Globus pallidus (tissue), 1 donor: Measurements from ENCODE around the gene HDAC4.
A peak's percentile ranks its signal among the peaks of the same experiment; 100 is the strongest.

Source experiments
- DNase-seq: peaks from one replicate; pipeline ENCODE4 v3.0.0-alpha.2; 2015; ENCODE audit warnings: low spot score

The HDAC4 gene

DNA sequence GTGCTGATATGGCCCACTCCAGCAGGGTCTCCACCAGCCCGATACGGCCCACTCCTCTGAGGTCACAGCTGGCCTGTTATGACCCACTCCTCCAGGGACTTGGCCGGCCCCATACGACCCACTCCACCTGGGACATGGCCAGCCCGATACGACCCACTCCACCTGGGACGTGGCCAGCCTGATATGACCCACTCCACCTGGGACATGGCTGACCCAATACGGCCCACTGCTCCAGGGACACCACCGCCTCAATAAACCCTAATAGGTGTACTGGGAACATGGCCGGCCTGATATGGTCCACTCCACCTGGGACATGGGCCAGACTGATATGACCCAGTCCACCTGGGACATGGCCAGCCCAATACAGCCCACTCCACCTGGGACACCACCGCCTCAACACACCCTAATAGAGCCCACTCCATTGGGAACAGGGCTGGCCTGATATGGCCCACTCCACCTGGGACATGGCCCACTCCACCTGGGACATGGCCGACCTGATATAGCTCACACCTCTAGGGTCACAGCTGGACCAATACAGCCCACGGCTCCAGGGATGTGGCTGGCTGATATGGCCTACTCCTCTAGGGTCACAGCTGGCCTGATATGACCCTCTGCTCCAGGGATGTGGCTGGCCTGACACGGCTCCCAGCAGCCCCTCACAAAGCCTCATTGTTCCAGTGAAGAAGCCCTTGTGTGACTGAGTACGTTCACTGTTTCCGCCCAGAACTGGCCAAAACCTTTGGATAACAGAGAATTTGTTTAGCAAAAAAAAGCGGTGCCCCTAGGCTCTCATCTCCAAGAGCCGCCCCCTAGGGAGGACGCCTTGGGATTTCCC is 245.6 kb downstream of the HDAC4 start:
- DNase-seq = peak; percentile 98

DNA sequence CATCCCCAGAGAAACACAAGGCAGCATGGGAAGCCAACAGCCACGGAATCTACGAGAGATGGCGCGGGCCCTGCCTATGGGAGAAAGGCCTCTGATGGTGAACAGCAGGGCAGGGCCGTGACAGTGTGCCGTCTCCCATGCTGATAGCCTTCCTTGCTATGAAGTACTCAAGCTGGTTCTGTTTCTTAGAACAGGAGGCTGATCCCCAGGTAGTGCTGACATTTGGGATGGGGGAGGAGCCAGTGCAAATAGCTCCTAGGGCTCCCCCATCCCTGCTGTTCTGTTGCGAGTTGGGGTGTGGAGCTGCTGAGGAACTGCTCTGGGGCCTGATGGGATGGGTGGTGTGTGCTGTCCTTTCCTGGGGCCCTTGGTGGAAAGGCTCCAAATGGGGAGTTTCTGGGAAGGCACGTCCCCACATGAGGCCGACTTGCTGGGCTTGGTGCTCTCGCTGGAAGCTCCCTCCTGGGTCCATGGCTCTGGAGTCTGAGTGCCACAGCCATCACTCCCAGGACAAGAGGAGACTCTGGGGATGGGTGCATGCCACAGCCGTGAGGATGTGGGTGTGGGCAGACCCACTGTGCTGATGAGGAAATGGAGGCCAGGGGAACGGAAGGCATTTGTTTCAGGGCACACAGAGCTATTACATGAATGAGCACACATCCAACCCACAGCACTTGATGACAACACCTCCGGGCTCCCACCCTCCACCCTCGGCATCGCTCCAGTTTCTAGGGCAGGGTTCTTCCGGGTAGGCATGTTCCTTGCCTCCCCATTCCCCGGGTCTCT is 246.8 kb downstream of the HDAC4 start:
- no peak for DNase-seq

DNA sequence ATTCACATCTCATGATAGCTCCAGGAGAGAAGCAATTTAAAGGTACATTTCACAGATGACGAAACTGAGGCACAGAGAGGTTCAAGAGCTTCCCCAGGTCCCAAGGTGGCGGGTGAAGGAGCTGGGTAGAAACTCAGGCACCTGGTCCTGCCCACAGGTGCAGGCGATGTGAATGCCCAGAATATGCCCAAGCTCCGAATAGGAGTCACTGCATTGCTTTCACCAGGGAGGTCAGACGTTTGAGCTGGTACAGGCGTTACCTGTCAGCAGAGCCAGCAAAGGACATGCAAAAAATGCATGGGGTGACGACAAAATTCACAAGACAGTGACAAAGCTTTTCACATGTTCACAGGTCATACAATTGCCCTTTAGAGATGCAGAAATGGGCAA is 247.9 kb downstream of the HDAC4 start:
- no peak for DNase-seq

- DNase-seq = no peak
Measured at GRCh38 chr2:239152239-239152915, 248.4 kb downstream of the HDAC4 start.

DNA sequence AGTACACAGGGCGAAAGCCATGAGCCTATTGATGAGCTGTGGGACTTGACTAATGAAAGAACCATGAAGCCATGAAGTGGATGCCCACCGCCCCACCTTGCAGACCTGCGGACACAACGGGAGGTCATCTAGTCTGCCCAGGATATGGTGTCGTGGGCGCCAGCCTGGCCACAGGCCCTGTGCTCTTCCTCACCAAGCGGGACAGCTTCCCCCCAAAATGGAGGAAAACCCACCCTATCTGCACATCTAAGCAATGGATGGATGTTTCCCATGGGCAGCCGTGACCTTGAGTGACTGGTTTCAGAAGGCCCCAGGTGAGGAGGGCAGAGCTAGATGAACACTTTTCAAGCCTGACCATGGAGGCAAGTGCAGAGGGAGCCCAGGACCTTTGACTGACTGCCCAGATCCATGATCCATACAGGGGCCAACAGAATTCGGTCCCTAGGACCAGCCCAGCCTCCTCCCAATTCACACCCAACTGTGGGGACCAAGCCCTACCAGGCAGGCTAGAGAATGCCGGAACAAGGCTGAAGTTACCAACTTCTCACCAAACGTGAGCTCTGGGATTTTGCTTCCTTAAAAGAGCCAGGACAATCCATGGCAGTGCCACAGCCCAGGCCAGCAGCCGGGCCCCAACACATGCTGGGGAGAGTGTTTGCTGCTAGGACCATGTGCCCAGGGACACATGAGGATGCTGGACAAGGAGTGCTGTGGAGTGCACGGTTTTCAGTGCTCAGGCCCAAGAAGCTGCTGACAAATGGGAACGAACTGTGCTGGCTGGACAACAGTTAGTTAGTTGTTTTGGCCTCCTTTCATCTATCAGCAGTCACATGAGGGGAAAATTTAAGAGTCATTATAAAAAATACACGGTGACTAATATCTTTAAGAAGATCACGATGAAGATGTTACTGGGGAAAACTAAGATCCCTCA is 249.4 kb downstream of the HDAC4 start:
- no peak for DNase-seq

GRCh38 chr2:239150125-239151011 is 250.5 kb downstream of the HDAC4 start:
- DNase-seq = no peak

DNA sequence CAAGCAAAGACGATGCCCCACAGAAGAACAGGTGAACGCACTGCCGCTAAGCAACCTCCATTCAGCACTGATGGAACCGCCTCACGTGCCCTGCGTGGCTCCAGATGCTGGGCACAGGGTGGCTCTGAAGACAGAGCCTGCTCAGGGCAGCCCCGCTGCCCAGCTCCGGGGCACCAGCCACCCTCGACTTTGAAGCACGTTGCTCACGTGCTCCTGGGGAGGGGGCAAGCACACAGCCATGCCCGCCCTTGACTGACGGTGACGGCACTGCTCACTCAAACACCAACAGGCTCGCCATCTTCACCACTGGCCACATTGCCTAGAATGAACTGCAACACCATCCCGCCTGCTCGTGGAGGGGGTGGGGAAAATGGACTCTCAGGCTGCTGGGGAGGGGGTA is 251.3 kb downstream of the HDAC4 start:
- no peak for DNase-seq

GRCh38 chr2:239148495-239149200 is 252.2 kb downstream of the HDAC4 start:
- DNase-seq = no peak

GRCh38 chr2:239147376-239147775 is 253.4 kb downstream of the HDAC4 start:
- DNase-seq = no peak

- DNase-seq = no peak
Measured at GRCh38 chr2:239146741-239147181, 254.1 kb downstream of the HDAC4 start.

DNA sequence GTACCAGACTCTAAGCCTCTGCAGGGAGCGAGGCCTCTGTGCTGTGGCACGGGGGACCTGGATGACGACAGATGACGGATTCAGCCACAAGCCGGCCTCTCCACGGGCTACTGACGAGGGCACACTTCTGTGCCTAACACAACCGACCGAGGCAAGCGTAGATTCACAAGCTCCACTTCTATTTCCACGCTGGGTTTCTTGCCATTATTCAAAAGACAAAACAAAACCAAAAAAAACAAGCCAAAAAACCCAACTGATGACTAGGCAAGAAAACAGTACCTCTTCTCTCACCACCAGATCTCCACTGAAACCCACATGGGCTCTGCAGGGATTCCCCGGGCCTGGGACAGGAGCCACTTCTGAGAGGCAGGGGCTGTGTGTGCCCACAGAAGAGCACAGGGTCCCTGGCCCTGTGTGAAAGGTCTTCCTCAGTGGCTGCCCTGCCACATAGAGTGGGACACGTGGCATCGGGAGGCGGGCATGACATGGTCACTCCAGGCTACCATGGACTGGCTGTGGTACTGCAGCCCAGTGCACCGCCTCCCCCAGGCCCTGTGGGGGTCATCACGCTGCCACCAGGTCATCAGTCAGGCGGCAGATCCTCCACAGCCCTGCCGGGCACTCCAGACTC is 254.7 kb downstream of the HDAC4 start:
- DNase-seq = no peak

- DNase-seq = no peak
Measured at GRCh38 chr2:239145601-239146000, 255.2 kb downstream of the HDAC4 start.

- no peak for DNase-seq
Measured at GRCh38 chr2:239145106-239145505, 255.7 kb downstream of the HDAC4 start.

- no peak for DNase-seq
Measured at GRCh38 chr2:239144713-239144999, 256.2 kb downstream of the HDAC4 start.

DNA sequence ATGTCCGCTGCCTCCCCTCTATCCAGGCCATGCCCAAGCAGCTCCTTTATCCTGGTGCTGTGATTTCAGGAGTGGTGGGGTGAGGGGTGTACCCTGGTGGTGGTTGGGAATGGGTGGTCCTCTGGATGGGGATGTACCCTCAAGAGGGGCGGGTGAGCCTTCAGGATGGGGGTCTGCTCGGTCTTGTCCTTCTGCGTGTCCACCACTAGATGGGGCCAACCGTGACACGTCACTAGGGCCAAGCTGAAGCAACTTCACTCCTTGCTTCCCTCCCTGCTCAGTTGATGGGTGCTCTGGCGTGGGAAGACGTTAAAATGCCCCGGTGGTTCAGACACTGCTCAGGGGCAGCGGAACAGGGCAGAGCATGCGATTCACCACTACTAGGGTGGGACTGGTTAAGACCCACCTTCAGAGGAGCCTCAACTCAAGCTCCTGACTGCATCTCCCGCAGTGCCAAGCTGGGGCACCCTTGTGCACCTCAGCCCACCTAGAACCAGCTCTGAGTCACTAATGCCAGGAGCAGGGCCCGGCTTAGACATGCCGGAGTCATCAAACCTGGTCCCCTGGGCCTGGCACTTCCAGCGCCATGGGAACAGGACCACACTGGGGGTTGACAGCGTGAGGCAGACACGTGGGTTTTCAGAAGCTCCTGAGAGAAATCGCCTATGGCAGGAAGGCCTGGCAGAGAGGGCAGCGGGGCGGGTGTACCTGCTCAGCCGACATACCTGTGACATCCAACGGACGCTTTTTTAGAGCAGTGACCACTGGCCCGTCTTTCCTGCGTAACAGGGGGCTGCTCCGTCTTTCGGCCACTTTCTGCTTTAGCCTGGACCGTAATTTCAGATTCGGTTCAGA is 256.7 kb downstream of the HDAC4 start:
- DNase-seq = peak; percentile 75

DNA sequence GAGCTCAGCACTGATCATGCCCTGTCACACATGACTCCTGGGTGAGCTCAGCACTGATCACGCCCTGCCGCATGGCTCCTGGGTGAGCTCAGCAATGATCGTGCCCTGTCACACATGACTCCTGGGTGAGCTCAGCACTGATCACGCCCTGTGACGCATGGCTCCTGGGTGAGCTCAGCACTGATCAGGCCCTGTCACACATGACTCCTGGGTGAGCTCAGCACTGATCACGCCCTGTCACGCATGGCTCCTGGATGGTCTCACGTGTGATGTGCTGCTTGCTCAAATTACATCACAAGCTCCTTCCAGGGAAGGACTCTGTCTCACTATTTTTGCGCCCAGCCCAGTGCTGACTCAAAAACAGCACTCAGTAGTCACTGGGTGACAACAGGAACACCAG is 258.0 kb downstream of the HDAC4 start:
- no peak for DNase-seq

DNA sequence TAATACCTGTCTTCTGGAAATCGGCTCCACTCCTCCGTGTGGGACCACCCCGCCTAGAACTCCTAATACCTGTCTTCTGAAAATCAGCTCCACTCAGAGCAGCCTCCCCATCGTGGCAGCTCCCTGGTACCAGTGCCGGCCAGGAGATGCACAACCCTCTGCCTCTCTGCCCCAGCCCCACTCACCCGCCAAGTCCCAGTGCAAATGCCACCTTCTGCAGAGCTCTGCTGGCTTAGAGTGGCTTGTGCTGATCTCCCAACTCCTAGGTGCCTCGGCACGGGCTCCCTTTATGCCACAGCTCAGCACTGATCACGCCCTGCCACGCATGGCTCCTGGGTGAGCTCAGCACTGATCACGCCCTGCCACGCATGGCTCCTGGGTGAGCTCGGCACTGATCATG is 258.5 kb downstream of the HDAC4 start:
- no peak for DNase-seq

DNA sequence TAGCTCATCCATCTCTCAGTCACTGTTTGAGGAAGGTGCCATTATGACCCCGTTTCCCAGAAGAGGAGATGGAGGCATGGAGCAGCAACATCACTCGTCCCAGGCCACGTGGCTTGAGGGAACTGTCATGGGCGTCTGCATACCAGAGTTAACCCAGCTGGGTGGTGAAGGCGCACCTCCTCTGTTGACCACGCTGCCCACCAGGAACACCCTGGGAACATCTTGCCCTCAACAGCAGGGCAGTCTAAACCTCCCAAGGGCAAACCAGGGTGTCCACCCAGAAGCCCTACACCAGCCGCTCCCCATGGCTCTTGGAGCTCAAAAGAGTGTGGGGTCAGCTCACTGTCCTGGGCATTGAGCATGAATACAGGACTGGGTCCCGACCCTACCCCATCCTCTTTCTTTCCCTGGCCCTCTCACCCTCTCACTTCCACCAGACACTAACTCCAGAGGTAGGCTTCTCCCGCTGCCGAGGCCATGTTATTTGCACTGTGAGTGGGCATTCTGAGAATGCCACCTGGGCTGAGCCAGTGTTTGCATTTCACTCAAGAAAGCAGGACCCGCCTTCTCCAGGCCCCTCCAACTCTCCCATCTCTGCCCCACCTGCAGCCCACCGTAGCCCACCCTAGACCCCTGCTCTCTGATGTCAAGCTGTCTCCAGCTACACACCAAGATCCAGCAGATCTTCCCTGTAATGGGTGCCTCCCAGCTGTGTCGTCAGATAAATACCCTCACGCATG is 259.6 kb downstream of the HDAC4 start:
- no peak for DNase-seq
